TTC549 (cell line): Measurements from ENCODE around the gene ARL15.

Experiments used
- FAIRE-seq: peaks from 2 replicates; lab custom pipeline; 2012; peaks lifted over from hg19 to GRCh38; lab: Jason Lieb, UNC

ARL15 gene

GRCh38 chr5:54243483-54244080 lies 66.8 kb downstream of the ARL15 start:
- FAIRE-seq, result peak; percentile 60

GRCh38 chr5:54242297-54242696 lies 68.1 kb downstream of the ARL15 start:
- FAIRE-seq, result no peak

- FAIRE-seq, result peak; percentile 52
Measured at GRCh38 chr5:54234304-54234933, 76.0 kb downstream of the ARL15 start.

- FAIRE-seq, result no peak
Measured at GRCh38 chr5:54230936-54231685, 79.3 kb downstream of the ARL15 start.

GRCh38 chr5:54229041-54229780 lies 81.2 kb downstream of the ARL15 start:
- peak; percentile 69 for FAIRE-seq

- no peak for FAIRE-seq
Measured at GRCh38 chr5:54227759-54228158, 82.6 kb downstream of the ARL15 start.

GRCh38 chr5:54227109-54227508 lies 83.3 kb downstream of the ARL15 start:
- FAIRE-seq, result no peak

- FAIRE-seq, result no peak
Measured at GRCh38 chr5:54226215-54226614, 84.2 kb downstream of the ARL15 start.

- no peak for FAIRE-seq
Measured at GRCh38 chr5:54224103-54224826, 86.1 kb downstream of the ARL15 start.

GRCh38 chr5:54222336-54222735 lies 88.0 kb downstream of the ARL15 start:
- FAIRE-seq, result no peak

GRCh38 chr5:54221135-54221534 lies 89.2 kb downstream of the ARL15 start:
- FAIRE-seq, result no peak

GRCh38 chr5:54220230-54221040 lies 89.9 kb downstream of the ARL15 start:
- FAIRE-seq, result no peak

GRCh38 chr5:54217826-54218503 lies 92.4 kb downstream of the ARL15 start:
- peak; percentile 86 for FAIRE-seq

GRCh38 chr5:54215233-54215736 lies 95.1 kb downstream of the ARL15 start:
- no peak for FAIRE-seq

GRCh38 chr5:54214722-54215121 lies 95.7 kb downstream of the ARL15 start:
- no peak for FAIRE-seq

GRCh38 chr5:54212331-54212730 lies 98.0 kb downstream of the ARL15 start:
- no peak for FAIRE-seq

GRCh38 chr5:54211912-54212311 lies 98.5 kb downstream of the ARL15 start:
- FAIRE-seq, result no peak

- FAIRE-seq, result no peak
Measured at GRCh38 chr5:54207566-54207965, 102.8 kb downstream of the ARL15 start.

- no peak for FAIRE-seq
Measured at GRCh38 chr5:54206580-54207229, 103.7 kb downstream of the ARL15 start.

- FAIRE-seq, result no peak
Measured at GRCh38 chr5:54205918-54206317, 104.5 kb downstream of the ARL15 start.
